HAP-1 (cell line): ENCODE measurements around the gene FSTL4.

Experiments used
- DNase-seq, 2 experiments: peaks; one replicate each; pipeline ENCODE4 v3.0.0-alpha.2; 2016 to 2020; ENCODE audit warnings: low spot score in 2 of 2
- H3K27me3 ChIP-seq: fragments of 250-450 bp; sonication (Bioruptor Pico); 2 replicates; pipeline ENCODE4 v1.5.1; 2020; ENCODE audit warnings: low read depth, mild to moderate bottlenecking, moderate library complexity
- H3K36me3 ChIP-seq: fragments of 250-450 bp; sonication (Bioruptor Pico); replicated peaks from 2 replicates; pipeline ENCODE4 v1.5.1; 2020; ENCODE audit warnings: mild to moderate bottlenecking
- H3K4me1 ChIP-seq: fragments of 250-450 bp; sonication (Bioruptor Pico); 2 replicates; pipeline ENCODE4 v1.5.1; 2020; ENCODE audit warnings: mild to moderate bottlenecking
- H3K4me3 ChIP-seq: fragments of 250-450 bp; sonication (Bioruptor Pico); 2 replicates; pipeline ENCODE4 v1.5.1; 2020; ENCODE audit warnings: mild to moderate bottlenecking, moderate library complexity
- H3K9me3 ChIP-seq: fragments of 250-450 bp; sonication (Bioruptor Pico); 2 replicates; pipeline ENCODE4 v1.5.1; 2020; ENCODE audit warnings: mild to moderate bottlenecking, moderate library complexity
- in situ Hi-C: fragments of 300-500 bp; cut with MboI; formaldehyde crosslinking; loops from 3 replicates; pipeline ENCODE4 v1.14.3; 2020; ENCODE audit warnings: low sequenced_read_pairs, inconsistent platforms, mixed read lengths

The FSTL4 gene

DNA sequence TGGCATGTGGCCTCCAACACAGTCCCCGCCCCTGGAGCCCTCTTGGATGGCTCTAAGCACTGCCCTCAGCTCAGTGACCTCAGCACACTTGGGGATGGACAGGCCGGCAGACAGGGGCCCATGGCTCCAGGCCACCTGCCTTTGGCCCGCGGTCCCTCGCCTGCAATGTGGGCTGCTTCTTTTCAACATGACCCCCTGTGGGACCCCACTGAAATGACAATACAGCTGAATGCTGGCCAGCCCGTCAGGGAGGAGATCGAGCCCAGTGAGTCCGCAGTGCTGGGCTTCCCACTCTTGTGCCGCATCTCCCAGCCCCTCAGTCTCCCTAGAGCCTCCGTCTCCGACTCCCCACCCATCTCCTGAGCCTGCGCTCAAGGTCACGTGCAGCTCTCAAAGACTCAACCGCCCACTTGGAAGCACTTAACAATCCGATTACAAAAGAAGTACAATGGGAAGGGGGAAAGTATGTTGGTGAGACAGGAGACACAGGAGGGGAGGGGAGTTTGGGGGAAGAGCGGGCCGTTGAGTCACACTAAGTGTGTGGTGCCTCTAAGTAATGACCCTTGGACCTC lies 321.6 kb downstream of the FSTL4 start:
- Histone ChIP-seq H3K9me3 (no peaks in the 10 kb centered on the region), H3K27me3 (peaks cover 6% of the 10 kb centered on the region), H3K4me3 (no peak overlapping the region), H3K4me1 (no peaks in the 10 kb centered on the region), H3K36me3 (no peaks in the 10 kb centered on the region)
- in situ Hi-C loops, result no loop called here
- peak in 1 of 2 experiments; percentile 31 for DNase-seq

DNA sequence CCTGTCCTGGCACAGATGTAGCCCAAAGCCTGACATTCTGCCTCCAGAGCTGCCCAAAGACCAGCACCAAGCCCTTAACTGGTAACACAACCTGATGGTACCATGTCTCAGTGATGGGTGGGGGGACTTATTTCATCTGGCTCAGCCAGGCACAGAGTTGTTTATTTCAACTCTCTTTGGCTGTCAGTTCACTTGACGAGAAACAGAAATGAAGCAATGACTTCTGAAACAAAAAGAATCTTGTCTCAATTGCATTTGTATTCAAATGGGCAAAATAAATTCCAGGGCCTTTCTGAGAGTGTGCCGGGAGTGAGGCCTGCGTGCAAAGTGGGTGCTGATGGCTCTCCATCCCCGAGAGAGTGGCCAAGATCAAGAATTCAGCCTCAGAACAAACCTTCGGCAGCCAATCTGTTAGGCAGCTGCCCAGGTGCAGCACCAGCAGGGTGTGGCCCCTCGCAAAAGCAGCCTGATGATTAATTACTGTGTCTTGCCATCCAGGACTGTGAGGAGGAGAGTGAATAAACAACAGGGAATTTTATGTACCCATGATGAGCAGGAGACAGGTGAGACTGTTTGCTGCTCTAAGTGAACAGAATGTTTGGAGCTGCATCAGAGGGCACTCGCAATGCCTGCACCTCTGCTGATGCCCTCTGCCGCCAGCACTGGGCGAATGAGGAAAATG lies 322.5 kb downstream of the FSTL4 start:
- Histone ChIP-seq H3K9me3 (no peaks in the 10 kb centered on the region), H3K36me3 (no peaks in the 10 kb centered on the region), H3K4me3 (no peak overlapping the region), H3K4me1 (no peaks in the 10 kb centered on the region), H3K27me3 (0 out of 2 replicates have a peak, but pooled peaks cover 2% of the 10 kb centered on the region)
- no peak for DNase-seq
- in situ Hi-C loops, result loop anchor here (5.0 kb wide), 1 partner anchor 178 kb away; no protein-coding TSS in a partner anchor

DNA sequence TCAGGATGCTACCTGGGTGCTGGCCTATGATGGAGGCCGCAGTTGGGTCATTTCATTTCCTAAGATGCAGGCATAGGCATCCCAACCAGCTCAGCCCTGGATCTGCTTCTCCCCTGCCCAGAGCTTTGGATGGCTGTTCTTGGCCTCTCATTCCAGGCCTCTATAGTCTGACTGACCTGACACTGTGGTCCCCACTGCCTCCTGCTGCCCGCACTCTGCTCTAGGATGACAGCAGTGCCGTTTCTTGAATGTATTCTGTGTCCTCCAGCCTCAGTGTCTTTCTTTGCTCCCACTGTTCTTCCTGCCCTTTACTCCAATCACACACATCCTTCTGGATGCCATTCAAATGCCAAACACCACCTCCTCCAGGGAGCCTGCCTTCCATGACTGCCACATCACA lies 324.8 kb downstream of the FSTL4 start:
- in situ Hi-C loops, result loop anchor here (5.0 kb wide), 1 partner anchor 175 kb away; no protein-coding TSS in a partner anchor
- no peak overlapping the region for H3K4me3 ChIP-seq
- H3K36me3 ChIP-seq, result no peaks in the 10 kb centered on the region
- peak in 1 of 2 experiments; percentile 69 for DNase-seq
- no peaks in the 10 kb centered on the region for H3K27me3 ChIP-seq
- H3K4me1 ChIP-seq, result no peaks in the 10 kb centered on the region
- H3K9me3 ChIP-seq, result no peaks in the 10 kb centered on the region

GRCh38 chr5:133286483-133286882 lies 325.9 kb downstream of the FSTL4 start:
- Histone ChIP-seq H3K36me3 (no peaks in the 10 kb centered on the region), H3K4me3 (no peak overlapping the region), H3K9me3 (no peaks in the 10 kb centered on the region), H3K4me1 (no peaks in the 10 kb centered on the region), H3K27me3 (no peaks in the 10 kb centered on the region)
- in situ Hi-C loops, result loop anchor here (5.0 kb wide), 1 partner anchor 174 kb away; no protein-coding TSS in a partner anchor
- no peak for DNase-seq

GRCh38 chr5:133285583-133286021 lies 326.7 kb downstream of the FSTL4 start:
- H3K27me3 ChIP-seq, result no peaks in the 10 kb centered on the region
- H3K4me3 ChIP-seq, result no peak overlapping the region
- no peaks in the 10 kb centered on the region for H3K4me1 ChIP-seq
- in situ Hi-C loops, result loop anchor here (5.0 kb wide), 1 partner anchor 173 kb away; no protein-coding TSS in a partner anchor
- H3K9me3 ChIP-seq, result no peaks in the 10 kb centered on the region
- DNase-seq, result no peak
- no peaks in the 10 kb centered on the region for H3K36me3 ChIP-seq

DNA sequence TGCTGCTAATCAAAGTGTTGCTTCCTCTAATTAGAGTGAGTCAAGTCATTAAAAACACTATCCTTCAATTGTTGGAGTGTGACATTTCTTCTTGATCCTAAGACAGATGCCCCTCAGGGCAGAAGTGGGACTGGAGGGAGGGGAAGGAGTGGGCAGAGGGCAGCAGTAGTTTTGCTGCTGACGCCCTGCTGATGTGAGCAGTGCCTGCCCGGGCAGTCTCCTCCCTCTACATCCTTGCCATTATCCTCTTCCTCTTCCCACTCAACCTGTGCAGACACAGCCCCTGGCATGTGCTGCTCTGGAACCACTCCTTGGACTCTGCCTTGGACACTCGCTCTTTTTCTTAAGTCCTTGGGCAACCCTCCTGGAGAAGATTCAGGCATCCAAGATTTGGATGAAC lies 328.0 kb downstream of the FSTL4 start:
- H3K4me1 ChIP-seq, result no peaks in the 10 kb centered on the region
- DNase-seq, result no peak
- in situ Hi-C loops, result no loop called here

GRCh38 chr5:133278317-133278716 lies 334.0 kb downstream of the FSTL4 start:
- H3K4me1 ChIP-seq, result no peaks in the 10 kb centered on the region; the same call in 1 of the 2 replicates

More for the DNA sequence above, 328.0 kb downstream of the FSTL4 start:
- Histone ChIP-seq H3K36me3 (no peaks in the 10 kb centered on the region), H3K9me3 (no peaks in the 10 kb centered on the region), H3K27me3 (no peaks in the 10 kb centered on the region), H3K4me3 (no peak overlapping the region)

DNA sequence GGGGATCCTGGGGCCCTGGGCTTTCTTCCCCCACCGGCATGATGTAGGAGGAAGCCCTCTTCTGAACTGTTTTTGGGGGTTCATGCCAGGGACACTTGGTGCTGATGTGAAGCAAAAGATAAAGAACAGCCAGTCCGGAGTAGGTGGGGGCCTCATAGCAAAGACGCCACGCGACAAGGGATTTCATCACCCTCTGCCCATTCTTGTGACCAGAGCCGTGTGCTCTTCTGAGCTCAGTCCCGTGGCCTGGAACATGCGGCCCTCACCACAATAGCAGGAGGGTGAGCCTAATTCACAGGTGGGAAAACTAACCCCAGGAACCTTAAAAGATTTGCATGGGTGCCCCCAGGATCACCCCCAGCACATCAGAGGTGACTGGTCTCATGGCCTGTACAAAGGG lies 334.6 kb downstream of the FSTL4 start:
- Histone ChIP-seq H3K27me3 (no peaks in the 10 kb centered on the region), H3K36me3 (no peaks in the 10 kb centered on the region), H3K4me3 (no peak overlapping the region), H3K4me1 (no peaks in the 10 kb centered on the region; the same call in 1 of the 2 replicates), H3K9me3 (no peaks in the 10 kb centered on the region)
- in situ Hi-C loops, result no loop called here
- no peak for DNase-seq

More at GRCh38 chr5:133278317-133278716, 334.0 kb downstream of the FSTL4 start:
- no peak for DNase-seq
- Histone ChIP-seq H3K36me3 (no peaks in the 10 kb centered on the region), H3K9me3 (no peaks in the 10 kb centered on the region), H3K4me3 (no peak overlapping the region), H3K27me3 (no peaks in the 10 kb centered on the region)
- in situ Hi-C loops, result no loop called here

GRCh38 chr5:133276171-133276570 lies 336.2 kb downstream of the FSTL4 start:
- Histone ChIP-seq H3K4me1 (no peaks in the 10 kb centered on the region; the same call in 1 of the 2 replicates), H3K36me3 (no peaks in the 10 kb centered on the region), H3K27me3 (no peaks in the 10 kb centered on the region), H3K4me3 (no peak overlapping the region), H3K9me3 (no peaks in the 10 kb centered on the region)
- in situ Hi-C loops, result no loop called here
- no peak for DNase-seq

DNA sequence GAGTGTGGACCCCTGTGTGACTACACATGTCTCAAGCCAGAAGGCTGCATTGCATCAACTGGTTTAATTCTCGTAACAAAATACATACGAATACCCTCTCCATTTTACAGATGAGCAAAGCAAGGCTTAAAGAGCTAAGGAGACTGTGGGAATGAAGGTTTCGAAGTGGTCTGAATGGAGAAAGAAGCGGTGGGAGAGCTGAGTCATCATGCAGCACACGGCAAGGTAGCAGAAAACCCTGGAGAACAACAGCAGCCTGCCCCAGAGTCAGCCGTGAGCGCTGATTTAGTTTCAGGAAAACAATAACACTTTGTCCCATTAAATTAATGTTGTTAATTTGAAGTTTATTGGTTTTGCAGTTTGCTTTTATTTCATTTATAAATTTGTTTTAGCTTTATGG lies 336.7 kb downstream of the FSTL4 start:
- no peaks in the 10 kb centered on the region for H3K27me3 ChIP-seq
- in situ Hi-C loops, result no loop called here
- no peaks in the 10 kb centered on the region for H3K36me3 ChIP-seq
- H3K4me3 ChIP-seq, result no peak overlapping the region
- no peak for DNase-seq
- H3K9me3 ChIP-seq, result no peaks in the 10 kb centered on the region
- H3K4me1 ChIP-seq, result no peaks in the 10 kb centered on the region; the same call in 1 of the 2 replicates

GRCh38 chr5:133274597-133274935 lies 337.8 kb downstream of the FSTL4 start:
- Histone ChIP-seq H3K36me3 (no peaks in the 10 kb centered on the region), H3K9me3 (no peaks in the 10 kb centered on the region), H3K27me3 (no peaks in the 10 kb centered on the region), H3K4me3 (no peak overlapping the region), H3K4me1 (no peaks in the 10 kb centered on the region; the same call in 1 of the 2 replicates)
- peak; percentile 6 to 45 for DNase-seq
- in situ Hi-C loops, result no loop called here

DNA sequence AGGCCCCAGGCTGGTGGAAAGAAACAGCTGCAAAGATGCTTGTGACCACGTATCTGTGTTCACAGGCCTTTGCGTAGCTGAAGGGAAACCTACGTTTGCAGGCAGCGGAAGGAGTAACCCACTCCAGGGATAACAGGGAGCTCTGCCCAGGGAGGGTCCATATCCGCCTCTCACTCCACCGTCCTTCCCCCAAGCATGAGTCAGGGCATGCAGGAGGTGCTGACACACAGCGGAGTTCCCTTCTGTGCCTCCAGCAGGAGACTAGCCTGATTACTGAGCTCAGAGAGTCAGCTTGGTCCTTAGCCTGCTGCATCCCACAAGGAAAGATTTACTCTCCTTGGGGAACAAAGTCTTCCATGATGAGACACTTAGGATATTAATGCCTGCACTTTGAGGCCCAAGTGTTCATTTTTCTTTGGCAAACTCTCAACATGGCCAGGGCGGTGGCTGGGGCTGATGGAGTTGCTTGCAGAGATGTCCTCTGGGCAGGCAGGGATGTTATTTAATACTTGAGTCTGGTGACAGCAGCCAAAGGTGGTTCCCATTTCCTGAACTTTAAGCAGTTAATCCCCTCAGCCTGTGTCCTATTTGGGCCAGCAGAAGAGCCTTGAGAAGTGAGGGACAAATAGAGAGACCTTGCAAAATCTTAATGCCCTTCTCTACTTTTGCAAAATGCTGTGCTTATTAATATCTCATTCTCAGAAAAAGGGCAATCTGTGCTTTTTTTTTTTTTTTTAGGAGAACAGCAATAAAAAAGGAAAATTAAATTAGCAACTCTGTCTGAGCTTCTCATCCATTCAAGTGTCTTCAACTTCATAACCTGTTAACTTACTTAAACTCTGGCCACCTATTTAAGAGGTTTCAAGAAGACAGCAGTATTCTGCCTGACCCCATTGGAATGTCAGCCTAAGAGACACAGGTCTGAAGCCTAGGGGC lies 338.4 kb downstream of the FSTL4 start:
- H3K9me3 ChIP-seq, result no peaks in the 10 kb centered on the region
- H3K4me3 ChIP-seq, result no peak overlapping the region
- no peaks in the 10 kb centered on the region for H3K36me3 ChIP-seq
- in situ Hi-C loops, result no loop called here
- H3K4me1 ChIP-seq, result no peaks in the 10 kb centered on the region; the same call in 1 of the 2 replicates
- no peaks in the 10 kb centered on the region for H3K27me3 ChIP-seq
- no peak for DNase-seq

- Histone ChIP-seq H3K4me1 (no peaks in the 10 kb centered on the region; the same call in 1 of the 2 replicates), H3K36me3 (no peaks in the 10 kb centered on the region), H3K9me3 (no peaks in the 10 kb centered on the region), H3K27me3 (no peaks in the 10 kb centered on the region), H3K4me3 (no peak overlapping the region)
- no peak for DNase-seq
- in situ Hi-C loops, result no loop called here
These were observed 340.0 kb downstream of the FSTL4 start for GRCh38 chr5:133272345-133272744.
